ENCODE data around the gene PTER.

Gene PTER

GRCh38 chr10:16545116-16545736 is 108.4 kb downstream of the PTER start:
- peak; percentile 27 for DNase-seq

- no peak for DNase-seq
Observed at GRCh38 chr10:16547973-16548372, 111.2 kb downstream of the PTER start.

GRCh38 chr10:16559236-16559773 is 122.5 kb downstream of the PTER start:
- DNase-seq, result no peak

- DNase-seq, result no peak
Observed at GRCh38 chr10:16562891-16563290, 126.1 kb downstream of the PTER start.

All from CD4-positive, alpha-beta T cell treated with Interleukin-17A for 1 hour (primary cell).